ENCODE measurements around the gene TPRN. TPM values are rescaled to one million over a fixed set of nuclear protein-coding genes. Genes with fewer than 3 reads are reported as not detected.

Gene TPRN
- total and polyA plus RNA-seq, 9 of the 15 experiments (the other 6 are each of a cell fraction or from before 2014, with no cell fraction given): 0.31 to 31.9 (median 4.4) TPM

DNA sequence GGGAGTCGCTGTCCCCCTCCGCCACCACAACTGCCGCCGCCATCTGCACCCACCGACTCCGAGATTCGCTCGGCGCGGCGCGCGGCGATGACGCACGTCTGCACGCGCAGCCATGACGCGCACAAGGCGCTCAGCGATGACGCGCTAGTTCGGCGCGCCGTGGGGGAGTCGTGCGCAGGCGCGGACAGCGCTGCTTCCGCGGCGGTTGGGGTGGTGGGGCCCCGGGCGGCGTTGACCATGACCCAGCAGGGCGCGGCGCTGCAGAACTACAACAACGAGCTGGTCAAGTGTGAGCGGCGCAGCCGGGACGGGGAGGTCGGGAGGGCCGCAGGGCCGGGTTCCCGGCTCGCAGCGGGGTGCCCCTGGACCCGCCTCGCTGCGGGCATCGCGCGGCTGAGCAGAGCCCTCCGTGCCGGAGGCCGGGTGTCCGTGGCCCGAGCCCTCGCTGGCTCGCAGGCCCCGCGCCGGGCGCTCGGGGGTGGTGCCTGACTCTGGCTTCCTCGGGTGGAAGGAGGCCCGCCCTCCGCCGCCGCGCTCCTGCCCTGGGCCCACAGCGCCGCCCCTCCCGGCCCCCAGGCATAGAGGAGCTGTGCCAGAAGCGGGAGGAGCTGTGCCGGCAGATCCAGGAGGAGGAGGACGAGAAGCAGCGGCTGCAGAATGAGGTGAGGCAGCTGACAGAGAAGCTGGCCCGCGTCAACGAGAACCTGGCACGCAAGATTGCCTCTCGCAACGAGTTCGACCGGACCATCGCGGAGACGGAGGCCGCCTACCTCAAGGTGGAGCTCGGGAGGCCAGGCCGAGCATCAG lies 11.8 kb downstream of the TPRN start, which contains the start of the genes ANAPC2 and SSNA1 (continued):
- TF ChIP-seq CEBPZ (IDR thresholded peaks at IDR 0.05; ENCODE audit: borderline replicate concordance, low read depth, low read length) (no peak; the same call in 1 of the 2 replicates), ARNT (IDR thresholded peaks at IDR 0.05) (no peak), MED1 (CRISPR knock-in tag; IDR thresholded peaks at IDR 0.05; ENCODE audit: borderline replicate concordance) (no peak), ZNF239 (CRISPR knock-in tag; IDR thresholded peaks at IDR 0.05) (no peak), ZKSCAN8 (CRISPR knock-in tag; IDR thresholded peaks at IDR 0.05) (no peak), ZNF175 (CRISPR knock-in tag; IDR thresholded peaks at IDR 0.05; ENCODE audit: low read depth) (no peak), ATF7 (IDR thresholded peaks at IDR 0.05) (peak; percentile 95), MGA (IDR thresholded peaks at IDR 0.05) (no peak), MCM7 (IDR thresholded peaks at IDR 0.05) (no peak), TEAD4 (IDR thresholded peaks at IDR 0.05; ENCODE audit: low read length) (0 out of 2 replicates have a peak, but pooled peaks have one; percentile 29), TEAD4 (CRISPR knock-in tag; IDR thresholded peaks at IDR 0.05; ENCODE audit: borderline replicate concordance) (no peak)
